NCI-H2029 (cell line): Measurements from ENCODE around the gene ITGAE.
"Not testable (repeated sequence)": the region's sequence is repeated elsewhere in the genome, so short reads cannot be mapped to it uniquely, and the experiment has no call there.

Source experiments
- DNase-seq: peaks from one replicate; lab custom pipeline; 2025; lab: John Stamatoyannopoulos, UW

The ITGAE gene

DNA sequence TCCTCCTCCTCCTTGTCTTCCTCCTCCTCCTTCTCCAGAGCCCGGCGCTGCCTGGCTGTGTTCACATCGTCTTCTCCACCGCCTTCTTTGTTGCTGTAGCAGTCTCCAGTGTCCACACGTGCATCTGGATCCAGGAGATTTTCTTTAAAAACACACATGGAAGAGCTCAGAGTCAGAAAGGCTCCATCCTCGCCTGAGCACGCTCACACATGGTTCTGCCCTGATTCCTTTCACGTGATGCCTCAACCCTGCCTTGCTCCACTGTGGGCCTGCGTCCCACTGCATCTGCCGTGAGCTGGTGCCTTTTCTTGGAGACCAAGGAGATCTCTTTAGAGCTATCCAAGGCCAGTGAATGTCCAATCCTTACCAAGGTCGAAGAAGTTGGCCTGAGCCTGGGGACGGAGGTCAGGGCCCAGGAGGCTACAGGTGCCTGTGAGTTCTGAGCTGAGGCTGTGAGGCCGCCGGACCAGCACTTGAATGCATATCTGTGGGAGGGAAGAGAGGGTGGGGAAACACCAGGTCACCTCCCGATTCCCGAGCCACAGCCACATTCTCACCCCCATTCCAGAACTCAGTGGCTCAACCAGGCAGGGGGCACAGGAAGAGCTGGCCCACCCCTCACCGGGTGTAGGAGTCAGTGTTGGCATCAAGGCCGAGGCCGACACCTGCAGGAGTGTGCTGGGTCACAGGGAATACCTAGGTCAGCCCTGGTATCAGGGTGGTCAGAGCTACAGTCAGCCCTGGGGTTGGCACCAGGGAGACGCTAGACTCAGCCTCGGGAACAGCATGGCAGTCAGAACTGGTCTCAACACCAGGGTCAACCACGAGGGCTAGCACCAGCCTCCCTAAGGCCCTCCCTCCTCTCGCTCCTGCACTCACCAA is 39.7 kb downstream of the ITGAE start:
- DNase-seq, result no peak

GRCh38 chr17:3759597-3760216 is 41.3 kb downstream of the ITGAE start:
- DNase-seq, result no peak

- no peak for DNase-seq
Measured at GRCh38 chr17:3755335-3756030, 45.5 kb downstream of the ITGAE start.

- DNase-seq, result peak; percentile 91
Measured at GRCh38 chr17:3754458-3755334, 46.3 kb downstream of the ITGAE start.

DNA sequence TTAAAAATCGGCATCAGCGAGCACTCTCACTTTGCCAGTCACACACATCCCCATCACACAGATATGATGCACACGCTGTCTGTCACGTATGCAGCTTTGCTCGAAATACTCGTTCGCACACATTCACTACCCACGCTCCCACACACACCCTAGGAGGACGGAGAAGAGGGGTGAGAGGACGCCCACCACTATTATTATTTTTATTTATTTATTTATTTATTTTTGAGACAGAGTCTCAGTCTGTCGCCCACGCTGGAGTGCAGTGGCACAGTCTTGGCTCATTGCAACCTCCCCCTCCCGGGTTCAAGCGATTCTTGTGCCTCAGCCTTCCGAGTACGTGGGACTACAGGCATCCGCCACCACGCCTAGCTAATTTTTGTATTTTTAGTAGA is 46.9 kb downstream of the ITGAE start:
- DNase-seq, result no peak

DNA sequence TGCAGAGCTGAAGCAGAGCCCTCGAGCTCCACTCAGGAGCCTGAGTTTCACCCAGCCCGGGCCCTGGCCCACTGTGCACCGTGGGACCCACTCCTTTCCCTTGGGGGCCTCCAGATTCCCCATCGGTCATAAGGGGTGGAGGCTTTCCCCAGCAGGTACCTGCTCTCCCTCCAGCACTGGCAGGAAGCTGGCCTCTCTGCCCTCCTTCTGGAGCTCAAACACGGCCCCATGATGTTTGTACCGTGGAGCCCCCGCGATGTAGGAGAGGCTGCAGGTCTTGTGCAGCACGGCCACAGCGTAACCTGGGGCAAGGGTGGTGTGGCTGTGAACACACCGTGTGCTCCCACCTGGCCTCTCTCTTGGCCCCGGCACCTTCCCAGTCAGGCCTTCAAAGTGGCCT is 47.4 kb downstream of the ITGAE start:
- no peak for DNase-seq

GRCh38 chr17:3751836-3752235 is 49.2 kb downstream of the ITGAE start:
- DNase-seq, result no peak

GRCh38 chr17:3750926-3751325 is 50.1 kb downstream of the ITGAE start:
- DNase-seq, result no peak

GRCh38 chr17:3750296-3750695 is 50.7 kb downstream of the ITGAE start:
- no peak for DNase-seq

DNA sequence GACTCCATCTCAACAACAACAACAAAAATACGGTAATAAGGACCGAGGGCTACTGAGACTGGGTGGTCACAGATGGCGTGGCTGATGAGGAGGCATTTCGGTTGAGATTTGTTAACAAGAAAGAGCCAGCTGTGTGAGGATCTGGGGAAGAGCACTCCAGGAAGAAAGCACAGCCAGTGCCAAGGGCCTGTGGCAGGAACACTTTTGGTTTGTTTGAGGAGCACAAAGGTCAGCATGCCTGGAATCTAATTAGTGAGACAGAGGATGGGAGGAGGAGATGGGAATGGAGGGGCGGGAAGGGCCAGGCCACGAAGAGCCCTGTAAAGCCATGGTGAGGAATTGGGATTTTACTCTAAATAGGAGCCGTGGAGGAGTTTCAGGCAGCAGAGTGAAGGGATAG is 52.4 kb downstream of the ITGAE start:
- DNase-seq, result no peak

- no peak for DNase-seq
Measured at GRCh38 chr17:3747805-3748204, 53.2 kb downstream of the ITGAE start.

GRCh38 chr17:3745071-3745470 is 55.9 kb downstream of the ITGAE start:
- no peak for DNase-seq

DNA sequence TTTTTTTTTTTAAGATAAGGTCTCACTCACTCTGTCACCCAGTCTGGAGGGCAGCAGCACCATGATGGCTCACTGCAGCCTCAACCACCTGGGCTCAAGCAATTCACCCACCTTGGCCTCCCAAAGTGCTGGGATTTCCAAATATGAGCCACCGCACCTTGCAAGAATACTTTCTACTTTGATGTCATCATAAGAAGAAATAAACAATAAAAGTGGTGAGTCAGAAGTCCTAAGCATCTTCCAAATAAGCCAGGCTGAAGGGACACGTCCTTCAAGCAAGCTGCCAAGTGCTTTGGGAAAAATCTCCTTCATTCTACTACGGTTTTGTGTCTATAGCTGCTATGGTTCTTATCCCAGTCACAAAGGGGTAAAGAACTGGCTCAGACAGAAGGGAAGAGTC is 57.0 kb downstream of the ITGAE start:
- DNase-seq, result no peak

DNA sequence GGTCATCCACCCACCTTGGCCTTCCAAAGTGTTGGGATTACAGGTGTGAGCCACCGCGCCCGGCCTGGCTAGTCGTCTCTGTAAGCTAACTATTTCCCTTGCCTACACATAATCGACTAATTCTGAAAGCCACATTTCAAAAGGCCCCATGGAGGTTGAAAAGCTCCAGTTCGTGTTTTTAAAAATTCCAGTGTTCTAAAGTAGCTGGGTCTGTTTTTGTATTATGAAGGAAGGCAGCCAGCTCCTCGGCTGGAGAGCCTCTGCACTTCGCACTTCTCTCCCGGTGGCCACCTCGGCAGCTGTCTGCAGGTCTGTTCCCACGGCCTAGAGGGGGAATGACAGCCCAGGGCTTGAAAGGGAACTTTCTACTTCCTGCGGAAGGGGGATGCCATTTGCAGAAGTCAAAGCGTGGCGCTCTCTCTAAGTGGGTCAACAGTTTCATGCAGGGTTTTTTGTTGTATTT is 60.3 kb downstream of the ITGAE start:
- no peak for DNase-seq

DNA sequence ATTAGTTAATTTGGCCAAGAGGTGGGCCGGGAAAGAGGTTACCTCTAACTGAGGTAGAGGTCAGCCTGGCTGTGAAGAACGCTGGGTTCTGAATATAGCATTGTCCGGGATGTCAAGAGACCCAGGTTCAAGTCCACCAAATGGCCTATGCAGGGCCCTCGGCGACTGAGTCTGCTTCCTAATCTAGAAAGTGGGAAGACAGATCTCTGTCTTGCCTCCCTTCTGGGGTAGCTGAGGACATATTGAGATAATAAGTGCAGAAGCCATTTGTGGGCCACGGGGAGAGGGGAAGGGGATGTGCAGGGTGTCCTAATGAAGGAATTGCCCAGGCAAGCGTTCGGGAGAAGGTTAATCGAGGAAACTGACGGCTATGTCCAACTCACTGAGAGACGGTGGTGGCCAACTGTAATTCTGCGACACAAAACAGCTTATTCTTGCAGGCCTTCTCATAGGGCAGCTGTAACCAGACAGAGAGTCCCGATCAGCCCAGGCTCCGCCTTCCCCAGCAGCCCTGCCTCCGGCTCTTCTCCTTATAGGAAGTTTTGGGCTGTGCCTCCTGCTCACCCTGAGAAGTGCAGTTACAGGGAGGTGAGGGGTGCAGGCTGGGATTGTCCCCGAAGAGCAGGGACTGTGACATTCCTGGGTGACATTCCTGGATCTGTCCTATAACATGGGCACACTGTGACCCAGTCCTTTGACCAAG is 61.4 kb downstream of the ITGAE start:
- no peak for DNase-seq

- DNase-seq, result peak; percentile 9
Measured at GRCh38 chr17:3738562-3739295, 62.3 kb downstream of the ITGAE start.

GRCh38 chr17:3735515-3735914 is 65.5 kb downstream of the ITGAE start:
- DNase-seq, result no peak

DNA sequence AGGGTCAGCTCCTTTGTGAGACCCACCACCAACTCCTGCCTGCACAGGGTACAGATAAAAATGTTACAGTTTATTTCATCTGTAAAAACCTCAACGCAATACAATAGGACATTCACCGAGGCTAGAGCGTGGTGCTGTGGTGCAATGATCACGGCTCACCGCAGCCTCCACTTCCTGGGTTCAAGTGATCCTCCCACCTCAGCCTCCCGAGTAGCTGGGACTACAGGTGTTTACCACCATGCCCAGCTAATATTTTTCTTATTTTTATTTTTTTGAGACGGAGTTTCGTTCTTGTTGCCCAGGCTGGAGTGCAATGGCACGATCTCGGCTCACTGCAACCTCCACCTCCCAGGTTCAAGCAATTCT is 66.1 kb downstream of the ITGAE start:
- DNase-seq, result not testable (repeated sequence)

- no peak for DNase-seq
Measured at GRCh38 chr17:3732210-3732621, 68.8 kb downstream of the ITGAE start.

DNA sequence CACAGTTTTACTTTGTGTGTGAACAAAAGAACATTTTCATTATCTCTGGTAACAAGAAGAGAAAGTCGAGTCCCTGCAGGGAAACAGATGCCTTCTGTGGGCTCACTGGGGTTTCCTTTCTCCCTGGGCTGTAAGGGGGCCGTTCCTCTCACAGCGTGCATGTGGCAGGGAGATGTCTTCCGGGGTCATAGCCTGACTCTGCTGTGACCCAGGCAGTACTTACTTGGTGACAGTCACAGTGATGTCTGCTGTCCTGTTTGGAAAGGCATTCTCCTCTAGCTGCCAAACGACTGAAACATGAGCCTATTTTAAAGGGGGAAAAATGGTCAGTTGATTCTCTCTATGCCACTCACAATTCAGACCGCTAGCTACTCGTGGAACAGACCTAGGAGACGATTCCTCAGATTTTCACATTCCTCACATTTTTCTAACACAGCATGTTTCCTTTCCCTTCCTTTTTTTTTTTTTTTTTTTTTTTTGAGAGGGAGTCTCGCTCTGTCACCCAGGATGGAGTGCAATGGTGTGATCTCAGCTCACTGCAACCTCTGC is 70.0 kb downstream of the ITGAE start:
- no peak for DNase-seq
